Prostate gland (tissue), 2 donors: ENCODE measurements around the gene PTF1A.

Source experiments
- CTCF ChIP-seq, 4 experiments: fragments of 200-600 bp in 2 of 4; fragments of 450-650 bp in 2 of 4; sonication (generic) in 2 of 4; IDR thresholded peaks; 1 replicate in 3 of 4; 2 replicates in 1 of 4; pipeline ENCODE4 v1.5.1; 2016 to 2019; ENCODE audit warnings: antibody characterized with exemption in 4 of 4, mild to moderate bottlenecking in 2 of 4, moderate library complexity in 2 of 4
- POLR2A ChIP-seq: fragments of 450-650 bp; IDR thresholded peaks from one replicate; pipeline ENCODE4 v1.6.1; 2016; ENCODE audit warnings: antibody characterized with exemption, mild to moderate bottlenecking

DNA sequence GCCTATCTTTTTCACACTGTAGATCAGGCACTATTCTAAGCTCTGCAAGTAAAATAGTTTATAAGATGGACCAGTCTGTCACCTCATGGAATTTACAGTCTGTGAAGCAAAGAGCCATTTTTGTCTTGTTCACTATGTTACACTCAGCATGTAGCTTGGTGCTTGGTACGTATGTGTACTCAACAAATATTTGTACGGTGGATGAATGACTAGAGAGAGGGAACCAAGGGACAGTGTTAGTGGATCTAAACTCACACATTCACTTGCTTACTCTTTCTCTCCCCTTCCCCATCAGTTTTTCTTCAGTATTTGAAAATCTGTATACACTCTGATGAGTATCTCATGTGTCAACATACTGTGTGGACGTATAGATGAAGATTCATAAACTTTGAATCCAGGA lies 45.9 kb downstream of the PTF1A start:
- TF ChIP-seq POLR2A (no peak), CTCF (IDR thresholded peaks at IDR 0.05) (no peak)
